Activated CD4-positive, alpha-beta T cell treated with anti-CD3 and anti-CD28 coated beads for 24 hours (primary cell): Measurements from ENCODE around the gene THAP12.
"Not testable (repeated sequence)": the region's sequence is repeated elsewhere in the genome, so short reads cannot be mapped to it uniquely, and the experiment has no call there.

Experiments used
- DNase-seq, 2 donors: peaks; one replicate each; pipeline ENCODE4 v3.0.0-alpha.2; 2020; ENCODE audit warnings: low read depth in 2 of 2

The THAP12 gene

GRCh38 chr11:76380977-76381719 lies at the start of gene THAP12, which contains the start of gene GVQW3:
Gene THAP12 (minus strand): TSS chr11:76381132. CDS start chr11:76380836, 296 bp downstream.
Gene GVQW3 (plus strand): TSS chr11:76381323. CDS start chr11:76381829, 506 bp downstream.
- peak; percentile 91 to 93 for DNase-seq

- DNase-seq: no peak
These were observed 45.7 kb upstream of the THAP12 start for GRCh38 chr11:76426660-76427059.

- DNase-seq: no peak
These were observed 44.0 kb upstream of the THAP12 start for GRCh38 chr11:76424891-76425290.

DNA sequence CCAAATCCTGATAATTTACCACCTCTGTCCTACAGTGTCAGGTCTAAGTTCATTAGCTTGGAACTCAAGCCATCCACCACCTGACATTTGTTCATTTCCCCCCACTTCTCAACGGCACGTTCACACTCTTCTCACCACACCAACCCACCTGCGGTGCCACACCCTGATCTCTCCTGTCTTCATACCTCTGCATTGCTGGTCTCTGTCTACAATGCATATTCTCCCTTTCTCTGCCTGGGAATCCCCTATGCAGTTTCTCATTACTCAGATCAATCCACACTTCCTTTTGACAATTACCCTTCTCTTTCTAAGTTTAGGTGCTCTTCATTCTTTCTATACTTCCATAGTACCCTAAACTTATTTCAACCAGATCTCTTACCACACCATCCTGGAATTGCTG lies 43.4 kb upstream of the THAP12 start:
- no peak for DNase-seq

GRCh38 chr11:76419896-76420295 lies 39.0 kb upstream of the THAP12 start:
- no peak for DNase-seq

GRCh38 chr11:76415073-76415472 lies 34.1 kb upstream of the THAP12 start:
- DNase-seq: no peak

GRCh38 chr11:76410851-76411357 lies 30.0 kb upstream of the THAP12 start:
- no peak for DNase-seq

- no peak for DNase-seq
These were observed 27.4 kb upstream of the THAP12 start for GRCh38 chr11:76408171-76408965.

DNA sequence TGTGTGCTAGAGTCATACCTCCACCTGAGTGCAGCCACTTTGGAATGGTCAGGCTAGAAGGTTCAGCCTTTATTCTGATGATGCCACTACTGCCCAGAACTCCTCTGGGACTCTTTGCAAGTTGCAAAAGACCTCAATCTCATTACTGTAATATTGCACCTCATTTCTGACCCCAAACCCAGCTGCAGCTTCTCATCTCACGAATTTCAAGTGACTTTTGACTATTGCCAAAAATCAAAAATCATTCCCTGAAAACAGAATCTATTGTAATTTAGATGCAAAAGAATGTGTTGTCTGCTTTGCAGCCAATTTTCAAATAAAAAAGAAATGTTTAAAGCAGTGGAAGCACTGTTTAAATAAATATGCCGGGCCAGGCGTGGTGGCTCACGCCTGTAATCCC lies 25.4 kb upstream of the THAP12 start:
- DNase-seq: no peak

DNA sequence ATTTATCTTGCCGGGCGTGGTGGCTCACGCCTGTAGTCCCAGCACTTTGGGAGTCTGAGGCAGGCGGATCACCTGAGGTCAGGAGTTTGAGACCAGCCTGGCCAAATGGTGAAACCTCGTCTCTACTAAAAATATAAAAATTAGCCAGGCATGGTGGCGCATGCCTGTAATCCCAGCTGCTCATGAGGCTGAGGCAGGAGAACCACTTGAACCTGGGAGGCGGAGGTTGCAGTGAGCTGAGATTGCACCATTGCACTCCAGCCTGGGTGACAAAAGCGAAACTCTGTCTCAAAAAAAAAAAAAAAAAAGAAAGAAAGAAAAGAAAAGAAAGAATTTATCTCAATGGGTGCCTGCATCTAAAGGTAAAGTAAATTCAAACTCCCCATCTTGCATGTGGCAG lies 20.6 kb upstream of the THAP12 start:
- not testable (repeated sequence) for DNase-seq

- no peak for DNase-seq
These were observed 20.0 kb upstream of the THAP12 start for GRCh38 chr11:76400967-76401366.

GRCh38 chr11:76397383-76397782 lies 16.5 kb upstream of the THAP12 start:
- no peak for DNase-seq

DNA sequence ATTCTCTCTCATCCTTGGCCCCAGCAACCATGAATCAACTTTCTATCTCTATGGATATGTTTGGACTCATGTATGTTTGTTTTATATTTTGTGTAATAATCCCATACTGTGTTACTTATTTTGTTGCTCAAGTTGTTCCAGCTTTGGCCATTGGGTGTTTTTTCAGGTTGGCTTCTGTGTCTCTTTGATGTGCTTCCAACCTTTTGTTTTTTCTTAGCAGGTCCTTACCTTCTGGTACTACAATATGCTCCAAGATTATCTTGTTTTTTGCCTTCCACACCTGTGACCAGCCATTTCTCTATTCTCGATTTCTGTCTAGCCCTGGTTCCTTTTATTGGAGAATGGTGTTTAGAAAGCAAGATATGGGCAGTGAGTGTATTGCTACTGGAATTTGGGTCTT lies 14.4 kb upstream of the THAP12 start:
- no peak for DNase-seq

DNA sequence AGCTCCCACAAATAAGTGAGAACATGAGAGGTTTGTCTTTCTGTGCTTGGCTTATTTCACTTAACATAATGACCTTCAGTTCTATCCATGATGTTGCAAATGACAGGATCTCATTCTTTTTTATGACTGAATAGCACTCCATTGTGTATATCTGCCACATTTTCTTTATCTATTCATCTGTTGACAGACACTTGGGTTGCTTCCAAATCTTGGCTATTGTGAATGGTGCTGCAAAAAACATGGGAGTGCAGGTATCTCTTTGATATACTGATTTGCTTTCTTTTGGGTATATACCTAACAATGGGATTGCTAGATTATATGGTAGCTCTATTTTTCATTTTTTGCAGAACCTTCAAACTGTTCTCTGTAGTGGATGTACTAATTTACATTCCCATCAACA lies 13.5 kb upstream of the THAP12 start:
- DNase-seq: no peak

- no peak for DNase-seq
These were observed 11.9 kb upstream of the THAP12 start for GRCh38 chr11:76392870-76393269.

- no peak for DNase-seq
These were observed 11.0 kb upstream of the THAP12 start for GRCh38 chr11:76391811-76392475.

DNA sequence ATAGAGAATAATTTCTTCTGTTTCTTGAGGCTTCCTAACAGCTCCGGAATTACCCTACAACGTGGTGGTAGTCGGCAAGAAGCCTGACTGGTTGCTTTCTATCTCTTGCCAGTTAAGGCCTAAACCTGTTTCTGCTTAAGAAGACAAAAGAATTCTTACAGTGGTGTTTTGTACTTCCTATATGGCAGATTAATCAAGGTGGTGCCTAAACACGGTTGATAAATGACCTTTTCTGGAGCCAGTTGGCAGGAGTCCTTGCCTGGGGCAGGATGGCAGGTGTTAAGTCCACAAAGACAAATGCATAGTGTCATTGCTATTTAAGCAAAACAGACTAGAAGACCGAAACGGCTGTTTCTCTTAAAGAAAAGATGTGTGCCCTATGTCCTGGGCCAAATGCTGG lies 10.1 kb upstream of the THAP12 start:
- no peak for DNase-seq

DNA sequence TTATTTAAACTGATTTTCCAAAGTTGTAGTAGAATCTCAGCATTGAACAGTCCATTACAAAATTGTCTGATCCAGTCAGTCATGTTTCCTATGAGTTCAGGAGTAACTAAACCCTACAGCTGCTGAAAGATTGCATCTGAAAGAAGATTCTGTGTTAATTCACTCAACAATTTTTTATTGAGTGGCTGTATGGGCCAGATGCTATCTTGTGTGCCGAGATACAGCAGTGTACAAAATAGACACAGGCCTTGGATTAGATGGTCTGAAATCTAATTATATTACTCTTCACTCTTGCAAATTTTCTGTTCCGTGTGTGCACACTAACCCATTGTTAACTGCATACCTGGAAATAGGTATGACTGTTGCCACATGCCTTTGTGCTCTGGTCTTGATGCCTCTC lies 7.5 kb upstream of the THAP12 start:
- no peak for DNase-seq

DNA sequence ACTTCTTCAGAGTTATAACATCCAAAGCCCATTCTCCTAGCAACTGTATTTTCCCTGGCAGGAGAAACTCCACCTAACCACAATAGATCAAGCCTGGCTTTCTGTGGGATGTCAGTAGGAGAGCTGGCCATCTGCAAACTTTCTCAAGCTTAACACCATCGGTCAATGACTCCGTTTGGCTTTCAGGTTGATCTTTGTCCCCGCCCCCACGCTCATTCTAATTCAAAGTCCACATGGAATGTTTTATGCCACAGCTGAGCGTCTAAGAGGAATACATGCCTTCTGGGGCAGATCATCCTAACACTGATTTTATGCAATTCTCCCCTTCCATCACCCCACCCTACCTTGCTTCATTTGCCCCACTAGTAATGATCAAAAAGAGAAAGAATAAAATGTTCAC lies 5.0 kb upstream of the THAP12 start:
- no peak for DNase-seq

GRCh38 chr11:76382209-76382608 lies 1.3 kb upstream of the THAP12 start:
- no peak for DNase-seq

- peak; percentile 38 to 46 for DNase-seq
These were observed 564 bp downstream of the THAP12 start for GRCh38 chr11:76380159-76380976.

DNA sequence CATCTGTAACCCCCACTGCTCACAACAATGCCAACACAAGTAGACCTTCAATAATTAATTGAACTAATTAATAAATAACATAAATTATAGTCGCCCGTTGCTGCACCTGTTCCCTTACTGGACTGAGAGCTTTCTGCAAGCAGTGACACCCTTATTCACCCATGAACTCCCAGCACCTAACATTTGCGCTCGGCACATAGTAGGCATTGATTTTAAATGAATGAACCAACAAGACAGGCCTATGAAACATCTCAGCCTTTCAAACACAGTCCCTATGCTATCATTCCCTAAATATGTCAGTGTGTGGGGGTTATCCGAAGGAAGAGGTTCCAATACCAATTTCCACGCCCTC lies 1.1 kb downstream of the THAP12 start:
- no peak for DNase-seq
